GM12875 (cell line): ENCODE results near the gene LRIT1.
A peak's percentile ranks its signal among the peaks of the same experiment; 100 is the strongest.

Experiments used
- H3K4me3 ChIP-seq: one replicate; pipeline ENCODE4 v1.5.1; 2011; ENCODE audit warnings: low read depth, low read length, control low read depth
- TF ChIP-seq, protein P1 (sequence below): IDR thresholded peaks from 2 replicates; pipeline ENCODE4 v1.5.1; 2011; ENCODE audit warnings: low read depth, mild to moderate bottlenecking, control low read depth, inconsistent platforms, low read length, moderate library complexity, borderline replicate concordance; ENCODE audit not compliant: insufficient read depth

LRIT1 gene

DNA sequence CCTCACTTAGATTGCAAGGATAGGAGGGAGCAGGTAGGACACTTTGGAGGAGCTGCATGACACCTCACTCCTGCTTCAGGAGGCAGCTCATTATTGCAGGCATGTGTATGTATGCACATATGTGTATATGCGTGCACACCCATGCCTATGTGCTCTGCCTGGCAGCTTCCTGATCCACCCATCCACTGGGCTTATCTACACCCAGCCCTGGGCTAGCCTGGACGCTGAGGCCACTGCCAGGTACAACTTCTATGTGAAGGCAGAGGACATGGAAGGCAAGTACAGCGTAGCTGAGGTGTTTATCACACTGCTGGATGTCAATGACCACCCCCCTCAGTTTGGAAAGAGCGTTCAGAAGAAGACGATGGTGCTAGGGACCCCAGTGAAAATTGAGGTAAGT lies 29.3 kb downstream of the LRIT1 start:
- TF ChIP-seq, protein P1, sequence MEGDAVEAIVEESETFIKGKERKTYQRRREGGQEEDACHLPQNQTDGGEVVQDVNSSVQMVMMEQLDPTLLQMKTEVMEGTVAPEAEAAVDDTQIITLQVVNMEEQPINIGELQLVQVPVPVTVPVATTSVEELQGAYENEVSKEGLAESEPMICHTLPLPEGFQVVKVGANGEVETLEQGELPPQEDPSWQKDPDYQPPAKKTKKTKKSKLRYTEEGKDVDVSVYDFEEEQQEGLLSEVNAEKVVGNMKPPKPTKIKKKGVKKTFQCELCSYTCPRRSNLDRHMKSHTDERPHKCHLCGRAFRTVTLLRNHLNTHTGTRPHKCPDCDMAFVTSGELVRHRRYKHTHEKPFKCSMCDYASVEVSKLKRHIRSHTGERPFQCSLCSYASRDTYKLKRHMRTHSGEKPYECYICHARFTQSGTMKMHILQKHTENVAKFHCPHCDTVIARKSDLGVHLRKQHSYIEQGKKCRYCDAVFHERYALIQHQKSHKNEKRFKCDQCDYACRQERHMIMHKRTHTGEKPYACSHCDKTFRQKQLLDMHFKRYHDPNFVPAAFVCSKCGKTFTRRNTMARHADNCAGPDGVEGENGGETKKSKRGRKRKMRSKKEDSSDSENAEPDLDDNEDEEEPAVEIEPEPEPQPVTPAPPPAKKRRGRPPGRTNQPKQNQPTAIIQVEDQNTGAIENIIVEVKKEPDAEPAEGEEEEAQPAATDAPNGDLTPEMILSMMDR, result no peak
- H3K4me3 ChIP-seq, result no peak overlapping the region

DNA sequence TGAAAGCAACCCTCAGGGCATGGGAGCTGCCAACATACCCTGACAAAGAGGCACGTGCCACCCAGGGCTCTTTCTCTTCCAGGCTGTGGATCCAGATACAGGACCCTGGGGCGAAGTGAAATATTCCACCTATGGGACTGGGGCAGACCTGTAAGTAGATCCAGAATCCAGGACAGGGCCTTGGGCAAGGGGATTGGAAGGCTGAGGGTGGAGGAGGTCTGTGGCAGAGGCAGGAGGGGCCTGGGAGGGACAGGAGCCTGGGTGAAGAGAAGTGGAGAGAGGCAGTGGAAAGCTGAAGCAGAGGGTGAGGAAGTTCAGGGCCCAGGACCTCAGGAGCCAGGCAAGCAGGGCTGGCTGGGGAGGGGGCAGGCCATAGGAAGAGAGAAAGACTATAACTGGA lies 29.8 kb downstream of the LRIT1 start:
- H3K4me3 ChIP-seq, result no peak overlapping the region
- TF ChIP-seq, protein P1, result no peak

DNA sequence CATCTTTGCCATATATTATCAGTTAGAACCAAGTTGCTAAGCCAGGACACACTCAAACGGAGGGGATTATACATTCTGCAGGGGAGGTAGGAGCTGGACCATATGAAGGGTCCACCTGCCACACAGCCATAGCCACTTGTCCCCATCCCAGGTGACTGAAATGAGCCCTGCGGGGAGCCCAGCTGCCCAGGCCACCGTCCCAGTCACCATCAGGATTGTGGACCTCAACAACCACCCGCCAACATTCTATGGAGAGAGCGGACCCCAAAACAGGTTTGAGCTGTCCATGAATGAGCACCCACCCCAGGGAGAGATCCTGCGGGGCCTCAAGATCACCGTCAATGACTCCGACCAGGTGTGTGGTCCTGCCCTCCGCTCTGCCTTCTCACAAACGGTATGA lies 33.3 kb downstream of the LRIT1 start:
- TF ChIP-seq, protein P1, result no peak
- H3K4me3 ChIP-seq, result no peak overlapping the region

DNA sequence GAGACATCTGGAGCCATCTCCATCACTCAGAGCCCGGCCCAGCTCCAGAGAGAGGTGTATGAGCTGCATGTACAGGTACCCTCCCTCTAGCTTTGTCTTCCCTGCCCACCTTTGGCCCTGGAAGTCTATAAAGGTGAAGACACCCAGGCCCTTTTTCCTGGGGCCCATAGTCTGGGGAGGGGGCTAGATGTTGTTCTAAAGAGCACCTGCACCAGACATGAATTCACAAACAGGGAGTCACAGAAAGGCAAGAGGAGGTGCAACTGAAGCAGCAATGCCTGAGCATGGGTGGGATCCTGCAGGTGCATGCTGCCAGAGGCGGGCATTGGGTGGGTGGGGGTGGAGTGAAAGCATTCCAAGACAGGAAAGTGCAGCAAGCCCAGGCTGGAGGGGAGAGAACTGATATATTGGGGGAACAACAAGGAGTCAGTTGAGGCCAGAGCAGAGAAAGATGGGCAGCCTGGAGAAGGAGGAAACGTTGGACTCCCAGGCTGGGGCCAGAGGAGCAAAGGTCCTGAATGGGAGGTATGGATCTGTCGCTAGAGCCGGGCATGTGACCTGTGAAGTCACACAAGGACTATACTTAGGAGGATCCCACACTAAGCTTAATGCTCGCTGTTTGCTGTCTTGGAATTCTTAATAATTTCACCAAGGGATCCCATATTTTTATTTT lies 35.4 kb downstream of the LRIT1 start:
- TF ChIP-seq, protein P1, result no peak
- no peak overlapping the region for H3K4me3 ChIP-seq

DNA sequence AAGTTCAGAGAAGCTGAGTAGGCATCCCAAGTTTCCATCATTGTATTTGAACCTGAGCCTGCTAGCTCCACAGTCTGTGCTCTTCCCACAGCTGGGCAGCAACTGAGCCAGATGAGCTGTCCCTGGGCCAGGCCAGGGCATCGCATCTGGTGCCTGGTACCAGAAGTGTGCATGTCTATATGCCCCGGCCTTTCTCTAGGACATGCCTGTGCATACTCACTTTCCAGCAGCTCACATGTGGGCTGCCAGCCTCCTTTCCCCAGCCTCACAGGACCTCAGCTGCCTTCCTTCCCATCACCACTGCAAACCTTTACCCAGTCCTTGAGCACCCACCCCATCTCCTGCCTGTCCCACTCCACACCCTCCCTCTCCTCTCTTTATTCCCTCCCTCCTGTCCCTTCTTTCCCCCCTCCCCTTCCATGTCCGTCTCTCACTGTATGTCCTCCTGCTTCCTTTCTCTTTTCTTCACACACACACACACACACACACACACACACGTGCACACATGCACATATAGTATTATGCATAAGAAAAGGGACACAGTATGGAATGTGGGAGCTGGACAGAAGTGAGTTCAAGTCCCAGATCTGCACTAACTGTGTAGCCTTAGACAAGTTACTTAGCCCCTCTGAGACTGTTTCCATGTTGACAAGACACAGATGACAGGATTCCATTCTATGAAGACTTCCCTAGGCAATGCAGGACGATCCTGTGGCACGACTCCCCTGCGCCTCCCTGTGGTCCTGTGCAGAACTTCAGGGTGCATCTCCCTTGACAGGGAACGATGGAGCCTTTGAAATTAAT lies 36.1 kb downstream of the LRIT1 start:
- TF ChIP-seq, protein P1, result peak; percentile 94
- no peak overlapping the region for H3K4me3 ChIP-seq

DNA sequence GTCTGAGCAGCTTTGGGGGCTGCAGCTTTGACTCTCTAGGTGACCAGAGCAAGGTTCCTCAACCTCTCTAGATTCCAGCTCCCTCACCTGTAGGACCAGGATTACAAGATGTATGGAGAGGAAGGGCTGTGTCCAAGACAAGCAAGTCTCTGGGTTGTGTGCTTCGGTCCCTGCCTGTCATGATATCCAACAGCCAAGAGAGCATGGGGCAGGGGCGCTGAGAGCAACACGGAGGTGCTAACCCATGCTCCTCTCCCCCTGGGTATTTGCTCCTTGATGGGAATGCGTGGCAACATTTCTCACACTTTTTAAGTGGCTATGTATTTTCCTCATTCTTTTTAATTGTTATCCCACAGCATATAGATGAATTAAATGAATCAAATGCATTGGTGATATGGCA lies 36.7 kb downstream of the LRIT1 start:
- TF ChIP-seq, protein P1, result no peak
- no peak overlapping the region for H3K4me3 ChIP-seq

DNA sequence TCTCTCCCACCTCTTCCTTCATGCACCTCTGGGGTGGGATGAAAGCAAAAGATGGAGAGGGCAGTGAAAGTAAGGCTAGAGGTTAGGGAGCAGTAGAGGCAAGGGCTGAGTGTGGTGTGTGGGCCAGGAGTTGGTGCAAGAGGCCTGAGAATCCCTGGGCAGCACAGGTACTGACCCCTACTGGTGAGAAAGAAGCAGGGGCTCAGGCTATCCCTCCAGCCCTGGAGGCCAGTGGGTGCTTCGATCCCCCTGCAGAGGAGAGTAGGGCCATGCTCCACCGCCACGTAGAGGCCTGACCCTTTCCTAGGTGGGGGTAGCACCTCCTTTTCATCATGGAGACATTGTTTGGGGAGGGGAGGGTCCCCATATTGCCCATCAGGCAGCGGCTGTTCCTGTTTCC lies 37.2 kb downstream of the LRIT1 start:
- TF ChIP-seq, protein P1, result peak; percentile 82
- H3K4me3 ChIP-seq, result no peak overlapping the region
